Measurements from ENCODE around the gene ADGRD1.
"Not testable (repeated sequence)": the region's sequence is repeated elsewhere in the genome, so short reads cannot be mapped to it uniquely, and the experiment has no call there.

The ADGRD1 gene

DNA sequence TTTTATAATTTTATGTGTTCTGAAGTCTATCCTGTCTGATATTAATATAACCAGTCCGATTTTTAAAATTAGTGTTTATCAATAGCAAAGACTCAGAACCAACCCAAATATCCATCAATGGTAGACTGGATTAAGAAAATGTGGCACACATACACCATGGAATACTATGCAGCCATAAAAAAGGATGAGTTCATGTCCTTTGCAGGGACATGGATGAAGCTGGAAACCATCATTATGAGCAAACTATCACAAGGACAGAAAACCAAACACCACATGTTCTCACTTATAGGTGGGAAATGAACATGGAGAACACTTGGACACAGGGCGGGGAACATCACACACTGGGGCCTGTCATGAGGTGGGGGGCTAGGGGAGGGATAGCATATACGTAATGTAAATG is 16.2 kb upstream of the ADGRD1 start:
- not testable (repeated sequence) for DNase-seq (ENCODE audit: low spot score)

DNA sequence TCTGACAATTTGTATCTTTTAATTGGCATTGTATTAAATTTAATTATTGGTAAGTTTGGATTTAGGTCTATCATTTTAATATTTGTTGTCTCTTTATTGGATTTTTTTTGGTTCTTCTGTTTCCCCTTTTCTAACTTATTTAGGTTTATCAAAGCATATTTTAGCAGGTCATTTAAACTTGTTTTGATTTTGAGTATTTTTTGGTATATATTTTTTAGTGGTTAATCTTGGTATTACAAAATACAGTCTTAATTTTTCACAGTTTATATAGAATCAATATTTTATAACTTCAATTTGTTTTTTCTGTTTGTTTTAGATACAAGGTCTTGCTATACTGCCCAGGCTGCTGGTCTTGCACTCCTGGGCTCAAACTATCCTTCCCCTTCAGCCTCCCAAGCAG is 15.5 kb upstream of the ADGRD1 start:
- no peak for DNase-seq (ENCODE audit: low spot score)

DNA sequence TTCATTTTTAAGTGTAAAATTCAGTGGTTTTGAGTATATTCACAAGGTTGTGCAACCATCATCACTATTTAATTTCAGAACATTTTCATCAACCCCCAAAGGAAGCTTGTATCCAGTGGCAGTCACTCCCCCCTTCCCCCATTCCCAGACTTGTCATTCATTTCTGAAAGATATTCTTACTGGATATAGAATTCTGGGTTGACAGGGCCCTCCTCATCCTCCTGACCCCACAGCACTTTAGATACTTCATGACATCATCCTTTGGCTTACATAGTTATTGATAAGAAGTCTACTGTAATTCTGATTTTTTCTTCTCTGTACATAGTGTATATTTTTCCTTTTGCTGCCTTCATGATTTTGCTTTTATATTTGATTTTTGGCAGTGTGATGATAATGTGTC is 8.8 kb upstream of the ADGRD1 start:
- no peak for DNase-seq (ENCODE audit: low spot score)

DNA sequence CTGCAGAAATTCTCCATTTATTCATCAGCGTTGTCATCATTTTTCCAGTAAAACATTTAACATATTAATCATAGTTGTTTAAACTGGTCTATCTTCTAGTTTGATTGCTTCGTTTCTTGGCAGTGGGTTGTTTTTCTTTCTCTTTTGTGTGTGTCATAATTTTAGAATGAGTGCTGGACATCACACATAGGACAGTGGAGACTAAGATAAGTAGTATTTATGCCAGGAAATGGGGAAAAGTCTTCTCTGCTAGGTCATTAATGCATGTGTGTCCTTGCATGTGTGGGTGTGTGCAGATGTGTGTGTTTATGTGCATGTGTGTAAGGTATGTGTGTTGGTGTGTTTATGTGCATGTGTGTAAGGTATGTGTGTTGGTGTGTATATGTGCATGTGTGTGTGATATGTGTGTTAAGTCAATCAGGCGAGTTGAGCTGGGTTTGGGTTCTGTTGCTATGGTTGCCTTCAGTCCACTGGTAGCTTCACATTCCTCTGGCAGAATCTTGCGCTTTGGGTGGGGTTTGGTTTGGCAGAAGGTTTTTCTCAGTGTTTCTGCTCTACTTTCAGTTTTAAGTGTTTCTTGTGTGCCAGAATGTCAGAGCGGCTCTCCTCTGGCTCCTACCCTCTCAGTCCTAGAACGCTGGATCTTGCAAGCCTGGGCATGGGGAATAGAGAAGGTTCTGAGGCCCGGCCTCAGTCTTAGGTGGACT is 7.8 kb upstream of the ADGRD1 start:
- DNase-seq (ENCODE audit: low spot score): no peak

DNA sequence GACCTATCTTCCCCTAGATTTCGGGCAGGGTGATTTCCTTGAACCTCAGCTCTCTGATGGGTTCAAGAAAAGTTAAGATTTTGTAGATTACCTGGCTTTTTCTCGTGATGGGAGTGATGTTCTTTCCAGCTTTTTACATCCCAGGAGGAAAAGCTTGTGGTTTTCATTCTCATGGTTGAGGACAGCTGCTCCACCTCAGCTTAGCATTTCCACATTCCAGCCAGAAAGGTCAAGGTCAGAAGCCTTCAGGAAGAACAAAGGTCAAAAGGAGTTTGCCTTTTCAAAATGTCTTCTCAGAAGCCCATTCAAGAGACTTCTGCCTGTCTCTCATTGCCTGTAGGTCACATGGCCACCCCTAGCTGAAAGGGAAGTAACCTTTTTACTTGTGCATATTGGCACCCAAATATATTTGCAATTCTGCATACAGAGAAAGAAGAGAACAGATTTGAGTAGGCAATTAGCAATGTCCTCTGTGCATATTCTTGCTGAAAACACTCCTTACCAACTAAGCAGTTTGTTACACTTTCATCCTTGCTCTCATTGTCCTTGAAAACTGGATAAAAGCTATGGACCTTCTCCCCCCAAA is 6.6 kb upstream of the ADGRD1 start:
- DNase-seq (ENCODE audit: low spot score): no peak

DNA sequence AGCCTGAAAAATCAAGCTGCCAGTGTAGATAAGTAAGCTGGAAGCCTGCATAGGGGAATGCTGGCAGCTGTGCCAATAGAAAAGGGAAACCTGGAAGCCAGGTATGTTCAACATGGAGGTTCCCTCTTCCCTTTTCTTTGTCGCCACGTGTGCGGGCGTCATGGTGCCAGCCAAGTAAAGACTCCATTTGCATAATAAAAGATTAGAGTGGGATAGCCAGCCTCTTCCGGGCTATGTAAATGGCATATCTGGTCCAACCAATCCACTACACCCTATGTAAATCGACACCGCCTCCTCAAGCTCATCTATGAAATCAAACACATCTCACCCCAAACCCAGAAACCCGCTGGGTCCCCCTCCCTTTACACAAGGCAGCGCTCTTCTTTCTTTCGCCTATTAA is 5.6 kb upstream of the ADGRD1 start:
- no peak for DNase-seq (ENCODE audit: low spot score)

DNA sequence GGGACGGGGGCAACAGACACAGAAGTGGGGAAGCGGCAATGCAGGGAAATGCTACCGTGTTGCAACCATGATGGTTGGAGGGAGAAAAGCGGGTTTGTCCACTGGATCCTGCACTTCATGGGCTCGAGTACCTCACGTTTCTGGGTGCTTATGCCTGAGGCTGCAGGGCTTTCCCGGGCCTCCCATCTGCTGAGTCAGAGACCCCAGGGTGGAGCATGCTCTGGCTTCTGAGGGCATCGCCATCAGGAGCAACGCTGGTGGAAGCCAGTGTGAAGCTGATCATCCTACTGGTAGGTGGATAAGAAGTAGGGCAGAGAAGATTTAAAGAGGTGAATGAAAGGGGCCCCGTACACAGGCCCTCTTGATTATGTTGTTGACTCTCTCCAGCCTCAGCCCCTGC is 5.0 kb upstream of the ADGRD1 start:
- no peak for DNase-seq (ENCODE audit: low spot score)

DNA sequence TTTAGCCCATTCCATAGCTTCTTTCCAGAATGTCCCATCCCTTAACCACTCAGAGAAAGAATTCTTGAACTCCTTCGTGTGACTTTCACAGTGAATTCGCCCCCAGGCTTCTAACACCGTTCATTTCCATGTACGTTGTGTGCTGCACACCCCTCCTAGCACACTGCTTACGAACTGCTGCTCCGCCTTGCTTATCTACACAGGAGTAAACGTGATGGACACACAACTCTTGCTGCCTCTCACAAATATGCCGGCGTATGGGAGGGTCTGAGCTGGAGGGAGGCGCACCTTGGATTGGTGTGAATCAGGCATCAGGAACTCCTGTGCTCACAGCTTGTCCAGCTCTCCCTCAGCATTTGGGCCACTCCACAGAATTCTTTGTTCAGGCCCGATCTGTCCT is 3.9 kb upstream of the ADGRD1 start:
- DNase-seq (ENCODE audit: low spot score): no peak

DNA sequence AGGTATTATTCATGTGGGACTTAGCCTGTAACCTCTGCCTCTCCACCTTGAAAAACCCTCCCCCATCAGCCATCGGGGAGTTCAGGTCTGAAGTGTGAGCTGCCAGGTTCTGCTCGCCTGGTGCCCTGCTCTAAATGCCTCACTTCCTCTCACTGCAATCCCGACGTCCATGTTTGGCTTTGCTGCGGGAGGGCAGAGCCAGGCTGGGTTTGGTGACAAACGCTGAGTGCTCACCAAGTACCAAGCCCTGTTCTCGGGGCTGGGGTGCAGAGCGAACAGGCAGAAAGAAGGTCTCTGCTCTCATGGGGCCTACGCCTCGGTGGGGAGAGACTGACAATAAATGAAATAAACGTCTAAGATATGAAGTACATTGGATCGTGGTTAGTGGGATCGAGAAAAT is 2.1 kb upstream of the ADGRD1 start:
- DNase-seq (ENCODE audit: low spot score): no peak

DNA sequence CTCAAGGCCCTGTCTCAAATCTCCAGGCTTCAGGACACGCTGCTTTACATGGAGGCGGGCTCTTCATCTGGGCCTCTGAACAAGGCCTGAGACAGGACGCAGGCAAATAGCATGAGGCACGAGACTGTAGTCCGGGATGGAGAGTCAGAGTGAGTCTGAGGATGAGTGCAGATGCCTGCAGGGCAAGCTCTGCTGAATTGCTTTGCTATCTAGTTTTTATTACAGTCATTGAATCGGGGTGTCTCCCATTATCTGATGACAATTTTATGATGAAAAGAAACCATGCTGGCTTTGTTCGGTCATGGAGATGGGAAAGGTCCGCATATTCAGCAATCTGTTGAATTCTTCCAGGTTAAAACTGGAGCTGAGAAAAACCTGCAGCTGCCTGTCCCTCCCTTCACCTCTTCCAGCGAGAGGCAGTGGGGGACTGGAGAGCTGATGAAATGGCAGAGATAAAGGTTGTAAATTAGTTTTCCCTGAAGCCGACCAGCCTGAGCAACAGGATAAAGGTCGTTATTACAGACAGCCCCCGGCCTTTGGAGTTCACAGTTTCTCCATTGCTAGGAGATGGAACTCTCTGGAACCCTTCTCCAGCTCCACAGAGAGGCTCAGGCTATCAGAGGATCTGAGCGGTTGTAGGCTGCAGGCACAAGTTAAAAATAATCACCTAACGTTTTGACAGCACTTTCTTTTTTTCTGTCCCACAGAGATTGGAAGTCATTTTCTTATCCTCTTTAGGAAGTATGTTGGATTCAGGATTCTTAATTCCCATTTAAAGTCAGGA is 1.3 kb upstream of the ADGRD1 start:
- DNase-seq (ENCODE audit: low spot score): no peak

DNA sequence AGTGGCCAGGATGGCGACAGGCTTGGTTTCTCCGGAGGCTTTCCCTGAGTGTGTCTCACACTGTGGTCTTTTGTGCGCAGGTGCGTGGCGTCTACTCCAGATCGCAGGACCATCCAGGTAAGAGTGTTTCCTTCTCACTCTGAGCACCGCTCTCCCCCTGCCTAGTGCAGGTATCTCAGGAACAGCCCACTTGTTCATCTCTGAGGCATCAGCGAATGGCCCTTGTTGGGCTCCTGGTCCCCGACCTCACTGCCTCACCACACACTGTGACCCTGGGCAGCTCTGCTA is 781 bp downstream of the ADGRD1 start:
- DNase-seq (ENCODE audit: low spot score): no peak

DNA sequence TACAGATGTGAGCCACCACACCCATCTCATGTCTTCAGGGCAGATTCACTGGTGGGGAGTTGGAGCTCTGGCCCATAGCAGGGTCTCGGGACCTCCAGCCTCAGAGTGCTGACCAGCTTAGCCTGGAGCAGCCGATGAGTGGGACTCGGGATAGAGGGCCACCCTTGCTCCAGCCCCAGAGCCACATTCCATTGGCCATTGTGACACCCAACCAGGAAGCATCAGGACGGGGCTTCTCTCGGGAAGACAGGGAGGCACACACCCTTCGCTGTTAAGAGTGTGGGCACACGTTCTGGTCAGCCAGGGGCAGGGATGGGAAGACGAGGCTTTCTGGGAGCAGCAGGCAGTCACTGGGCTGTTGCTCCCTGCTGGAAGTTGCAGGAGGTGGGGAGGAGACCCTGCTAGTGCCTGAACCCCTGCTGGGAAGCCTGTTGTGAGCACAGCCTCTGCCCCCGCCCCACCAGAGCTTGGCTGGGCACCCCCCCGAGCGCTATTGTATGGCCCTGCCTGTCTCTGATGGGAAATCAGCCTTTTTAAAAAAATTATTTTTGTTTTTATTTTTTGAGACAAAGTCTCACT is 1.6 kb downstream of the ADGRD1 start:
- no peak for DNase-seq (ENCODE audit: low spot score)

DNA sequence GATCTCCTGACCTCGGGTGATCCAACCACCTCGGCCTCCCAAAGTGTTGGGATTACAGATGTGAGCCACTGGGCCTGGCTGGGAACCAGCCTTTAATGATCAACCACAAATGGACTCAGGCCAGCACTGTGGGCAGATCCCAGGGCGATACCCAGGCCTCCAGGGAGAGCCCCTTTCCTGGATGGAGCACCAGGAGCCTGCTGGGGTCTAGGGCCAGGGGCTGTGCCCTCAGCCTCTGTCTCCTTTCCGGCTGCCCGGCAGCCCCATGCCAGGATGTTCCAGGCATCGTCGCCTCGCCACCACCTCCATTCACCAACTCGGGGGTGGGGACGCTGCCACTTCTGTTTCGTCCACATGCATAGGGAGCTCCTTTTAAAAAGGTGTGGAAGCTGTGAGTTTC is 2.3 kb downstream of the ADGRD1 start:
- DNase-seq (ENCODE audit: low spot score): no peak

DNA sequence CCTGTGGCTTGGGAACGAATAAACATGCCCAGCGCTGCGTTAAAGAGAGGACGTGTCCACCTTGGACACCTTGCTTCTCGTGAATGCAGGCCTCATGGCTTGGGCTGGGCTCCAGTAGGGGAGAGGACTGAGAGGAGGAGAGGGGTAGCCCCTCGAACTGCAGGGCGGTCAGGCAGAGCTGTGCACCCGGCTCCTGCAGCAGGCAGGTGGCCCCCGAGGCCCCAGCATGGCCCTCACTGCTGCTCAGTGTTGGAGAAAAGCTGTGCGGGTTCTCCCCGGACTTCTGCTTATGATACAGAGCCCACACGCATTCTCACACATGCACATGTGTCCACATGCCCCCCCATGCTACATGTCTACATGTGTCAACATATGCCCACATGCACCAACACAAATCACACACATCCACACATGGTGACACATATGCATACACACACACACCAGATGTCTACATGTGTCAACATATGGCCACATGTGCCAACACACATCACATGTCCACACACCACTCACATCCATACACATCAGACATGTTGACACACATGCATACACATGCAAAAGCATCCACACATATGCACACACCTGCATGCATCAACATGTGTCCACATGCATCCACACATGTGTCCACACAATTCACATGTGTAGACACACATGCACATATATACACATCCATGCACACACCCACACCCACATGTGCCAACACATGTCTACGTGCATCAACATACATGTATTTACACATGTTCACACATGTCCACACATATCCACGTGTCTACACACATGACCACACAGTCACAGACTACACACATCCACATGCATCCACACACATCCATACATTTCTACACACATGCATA is 3.0 kb downstream of the ADGRD1 start:
- DNase-seq (ENCODE audit: low spot score): no peak

DNA sequence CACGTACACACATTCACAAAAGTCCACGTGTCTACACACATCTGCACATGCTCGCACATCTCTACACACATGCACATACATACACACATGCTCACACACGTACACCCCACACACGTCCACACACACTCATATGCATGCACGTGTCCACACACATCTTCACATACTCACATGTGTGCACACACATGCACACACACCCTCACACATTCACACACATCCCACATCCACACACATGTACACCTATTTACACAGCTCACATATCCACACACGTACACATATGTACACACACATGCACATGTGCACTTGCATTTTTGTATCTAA is 3.6 kb downstream of the ADGRD1 start:
- no peak for DNase-seq (ENCODE audit: low spot score)

DNA sequence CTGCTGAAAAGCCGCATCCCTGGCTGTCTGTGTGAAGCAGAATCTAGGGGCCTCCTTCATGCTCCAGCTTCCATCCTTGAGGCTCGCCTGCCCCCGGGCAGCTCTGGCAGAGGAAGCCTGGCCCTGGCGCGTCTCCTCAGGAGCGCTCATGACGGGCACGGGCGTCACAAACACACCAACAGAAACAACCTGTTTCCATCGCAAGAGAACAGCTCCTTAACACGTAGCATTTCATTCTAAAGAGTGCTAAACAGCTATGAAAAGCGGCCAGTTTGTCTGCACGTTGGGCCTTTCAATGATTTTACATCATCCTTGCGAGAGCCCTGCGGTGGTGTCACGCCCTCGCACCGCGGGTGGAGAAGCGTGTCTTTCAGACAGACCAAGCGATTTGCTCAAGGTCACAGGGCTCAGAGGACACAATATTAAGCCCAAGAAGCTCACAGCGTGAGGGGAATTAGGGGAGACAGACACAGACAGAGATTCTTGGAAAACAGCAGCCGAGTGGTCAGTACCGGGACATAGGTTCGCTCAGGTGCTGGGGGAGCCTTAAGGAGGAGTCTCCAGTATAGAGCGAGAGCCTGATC is 4.9 kb downstream of the ADGRD1 start:
- no peak for DNase-seq (ENCODE audit: low spot score)

DNA sequence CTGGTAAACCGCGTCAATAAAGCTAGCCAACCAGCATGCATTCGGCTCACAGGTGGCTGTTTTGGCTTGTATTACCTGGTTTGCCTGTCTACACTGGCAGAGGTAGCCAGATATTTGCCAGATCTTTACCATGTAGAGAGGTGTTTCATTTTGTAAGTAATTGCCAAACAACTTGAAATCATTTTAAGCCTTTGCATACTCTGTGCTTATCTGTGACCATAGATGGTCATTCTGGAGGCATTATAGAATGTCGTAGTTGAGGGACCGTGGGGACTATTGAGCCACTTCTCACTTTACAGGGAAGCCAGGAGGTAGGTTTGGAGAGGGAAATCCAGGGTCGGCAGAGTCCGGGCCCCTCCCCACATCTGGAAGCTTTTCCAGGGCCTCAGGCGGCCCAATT is 5.9 kb downstream of the ADGRD1 start:
- no peak for DNase-seq (ENCODE audit: low spot score)

DNA sequence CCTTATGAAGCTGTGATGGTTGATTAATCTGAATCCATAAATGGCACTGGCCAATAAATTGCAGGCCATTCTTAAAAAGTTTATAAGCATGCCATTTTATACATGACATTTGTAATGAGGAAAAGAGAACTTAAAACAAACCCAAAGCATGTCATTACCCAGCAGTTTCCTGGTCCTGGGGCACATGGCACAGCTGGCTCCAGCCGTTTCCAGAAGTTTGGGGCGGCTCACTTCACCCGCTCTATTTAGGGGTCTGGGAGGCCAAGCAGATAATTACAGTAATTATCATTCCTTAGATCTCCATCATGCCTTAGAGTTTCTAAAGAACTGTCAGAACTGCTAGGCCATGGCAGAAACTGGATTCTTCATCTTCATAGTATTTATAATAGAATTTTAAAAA is 6.4 kb downstream of the ADGRD1 start:
- no peak for DNase-seq (ENCODE audit: low spot score)

DNA sequence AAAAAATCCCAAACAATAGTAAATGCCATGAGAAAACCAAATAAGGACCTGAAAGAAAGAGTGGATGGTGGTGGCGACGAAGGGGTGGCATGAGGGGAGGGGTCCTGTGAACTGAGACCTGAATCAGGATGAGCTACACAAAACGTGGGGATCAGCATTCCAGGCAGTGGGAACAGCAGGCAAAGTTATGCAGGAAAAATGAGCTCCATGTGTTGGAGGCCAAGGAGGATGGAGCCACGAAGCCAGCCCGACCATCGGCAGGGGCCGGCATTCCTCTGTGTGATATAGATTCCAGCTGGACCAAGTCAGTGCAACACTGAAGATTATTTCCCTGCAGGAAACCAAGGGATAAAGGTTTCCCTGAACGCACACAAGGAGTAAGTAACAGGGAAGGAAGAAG is 7.1 kb downstream of the ADGRD1 start:
- DNase-seq (ENCODE audit: low spot score): no peak

DNA sequence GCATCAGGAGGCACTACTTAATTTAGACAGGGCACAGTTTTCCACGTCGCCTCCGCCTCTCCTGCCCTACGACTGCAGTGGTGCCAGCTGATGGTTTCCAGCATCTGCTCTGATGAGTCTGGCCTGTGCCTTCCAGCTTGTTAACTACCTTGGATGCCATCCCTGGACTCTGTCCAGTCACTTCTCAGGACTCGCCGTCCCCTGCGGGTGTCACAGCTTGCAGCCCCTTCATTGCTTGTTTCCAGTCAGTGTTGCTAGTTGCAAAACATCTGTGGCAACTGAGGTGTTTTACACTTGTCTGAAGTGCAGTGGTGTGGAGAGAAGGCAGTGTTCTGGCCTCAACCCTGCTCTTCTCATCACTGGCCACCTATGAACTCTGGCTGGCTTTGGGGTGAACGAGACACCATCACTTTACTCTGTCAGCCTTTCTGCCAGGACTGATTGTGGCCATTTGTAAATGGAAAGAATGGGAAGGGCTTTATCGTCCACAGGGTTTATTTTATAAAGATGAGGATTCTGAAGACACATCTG is 8.3 kb downstream of the ADGRD1 start:
- no peak for DNase-seq (ENCODE audit: low spot score)

DNA sequence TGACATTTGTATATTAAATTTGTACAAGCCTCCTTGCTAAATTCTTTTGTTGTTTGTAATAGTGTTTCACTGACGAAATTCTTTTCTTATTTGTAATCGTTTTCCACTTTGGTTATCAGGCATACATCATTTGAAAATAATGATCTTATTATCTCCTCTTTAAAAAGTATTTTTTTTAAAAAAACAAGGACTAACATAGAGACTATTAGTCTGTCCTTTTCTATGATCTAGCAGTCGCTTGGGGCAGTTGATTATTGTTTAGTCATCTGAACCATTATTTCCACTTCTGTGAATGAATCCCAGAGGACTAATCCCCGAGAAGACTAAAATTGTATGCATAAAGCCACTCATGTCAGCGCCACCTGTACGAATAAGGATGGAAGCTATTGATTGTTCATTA is 11.5 kb downstream of the ADGRD1 start:
- DNase-seq (ENCODE audit: low spot score): no peak

DNA sequence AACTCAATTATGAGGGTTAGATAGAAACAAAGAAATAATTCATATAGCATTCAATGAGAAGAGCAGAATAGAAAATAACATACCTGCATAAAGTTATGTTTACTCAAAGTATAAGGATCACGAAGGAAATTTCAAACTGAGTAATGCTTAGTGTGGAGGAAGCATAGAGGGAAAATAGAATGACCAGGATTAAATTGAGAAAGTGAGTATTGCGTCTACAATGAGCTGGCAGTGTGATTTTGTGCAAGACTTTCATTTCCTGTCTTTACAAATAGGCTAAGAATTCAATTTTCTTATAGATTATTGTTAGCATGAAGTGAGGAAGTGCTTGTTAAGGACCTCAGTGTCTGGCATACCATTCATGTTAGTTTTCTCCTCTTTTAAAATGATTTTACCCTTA is 12.0 kb downstream of the ADGRD1 start:
- no peak for DNase-seq (ENCODE audit: low spot score)

Measured in CD4-positive, alpha-beta T cell treated with Interleukin-15 for 4 hours (primary cell).